CD4-positive, alpha-beta T cell treated with Interleukin-4 for 1 hour (primary cell): ENCODE results near the gene LOXL3.
"Not testable (repeated sequence)": the region's sequence is repeated elsewhere in the genome, so short reads cannot be mapped to it uniquely, and the experiment has no call there.

ENCODE experiments used
- DNase-seq, 2 donors: peaks; one replicate each; pipeline ENCODE4 v3.0.0-alpha.2; 2020 to 2022

The LOXL3 gene

DNA sequence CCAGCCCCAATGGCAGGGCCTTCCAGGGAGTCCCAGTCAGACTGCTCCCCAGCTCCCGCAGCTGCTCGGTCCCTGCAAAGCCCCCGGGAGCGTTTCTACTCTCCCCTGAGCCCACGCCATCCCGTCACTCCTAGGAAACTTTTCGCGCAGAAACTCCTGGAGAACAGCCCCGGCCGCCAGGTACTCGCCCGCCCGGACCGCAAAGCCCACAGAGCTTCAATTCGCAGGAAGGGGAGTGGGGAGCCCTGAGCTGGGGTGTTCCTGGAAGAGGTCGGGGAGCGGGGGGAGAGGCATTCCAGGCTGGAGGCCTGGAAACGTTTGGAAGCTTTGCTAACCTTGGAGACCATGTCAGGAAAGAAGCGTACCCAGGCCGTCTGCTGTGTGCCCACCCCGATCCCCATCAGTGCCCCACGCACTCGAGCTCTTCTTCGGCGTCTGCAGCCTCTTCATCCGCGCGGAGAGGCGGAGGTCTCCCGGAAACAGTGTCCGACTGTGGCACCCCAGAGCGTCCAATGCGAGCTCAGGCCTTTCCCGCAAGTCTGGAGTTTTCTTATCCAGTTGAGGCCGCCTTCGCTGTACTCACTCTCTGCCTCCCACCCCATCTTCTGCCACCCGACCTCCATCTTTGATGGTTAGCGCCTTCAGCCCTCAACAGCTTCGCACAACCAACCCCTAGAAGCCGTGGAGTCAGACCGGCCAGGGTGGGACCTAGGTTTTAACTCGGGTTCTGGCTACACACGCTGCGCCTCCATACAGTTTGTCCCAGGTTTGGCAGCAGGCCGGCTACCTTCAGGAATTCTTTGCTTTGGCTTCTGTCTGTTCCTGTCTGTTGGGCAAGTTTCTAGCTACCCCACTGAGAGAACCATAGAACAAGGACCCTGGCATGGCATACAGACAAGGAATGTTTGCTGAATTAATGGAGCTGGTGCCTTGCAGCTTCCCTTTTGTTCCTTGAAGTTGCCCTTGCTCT, 50.0 kb downstream of the LOXL3 start:
- no peak for DNase-seq

DNA sequence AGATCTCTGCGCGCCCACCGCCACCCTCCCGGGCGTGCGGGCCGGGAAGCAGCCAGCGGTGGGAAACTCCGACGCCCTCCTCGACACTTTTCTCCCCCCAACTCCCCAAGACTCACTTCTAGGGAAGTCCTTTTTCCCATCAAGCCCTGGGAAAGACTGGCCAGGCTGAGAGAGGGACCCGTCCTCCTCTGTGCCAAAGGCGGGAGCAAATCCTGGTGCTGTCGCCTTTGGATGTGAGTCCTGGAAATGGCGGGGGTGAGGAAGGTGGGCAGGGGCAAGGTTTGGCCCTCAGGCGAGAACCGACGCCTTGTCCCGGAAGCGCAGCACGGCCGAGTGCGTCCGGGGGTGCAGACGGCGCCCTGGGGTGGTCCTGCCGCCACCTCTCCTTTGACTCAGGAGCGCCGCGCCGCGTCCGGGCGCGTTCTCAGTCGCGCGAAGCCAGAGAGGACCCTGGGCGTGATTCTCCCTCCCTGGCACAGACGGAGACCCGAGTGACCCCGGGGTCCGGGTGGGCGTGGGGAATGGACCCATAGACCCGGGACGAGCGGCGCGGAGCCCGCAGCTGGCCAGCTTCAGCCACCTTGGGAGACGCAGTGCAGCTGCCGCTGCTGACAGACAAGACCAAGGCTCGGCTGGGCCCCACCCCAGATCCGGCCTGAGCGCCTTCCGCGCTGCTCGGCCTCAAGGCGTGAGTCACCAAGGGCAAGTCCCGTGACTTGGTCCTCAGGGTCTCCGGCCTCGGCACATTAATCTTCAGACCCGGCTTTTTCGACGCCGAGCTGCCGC, 50.8 kb downstream of the LOXL3 start:
- peak; percentile 39 to 76 for DNase-seq

DNA sequence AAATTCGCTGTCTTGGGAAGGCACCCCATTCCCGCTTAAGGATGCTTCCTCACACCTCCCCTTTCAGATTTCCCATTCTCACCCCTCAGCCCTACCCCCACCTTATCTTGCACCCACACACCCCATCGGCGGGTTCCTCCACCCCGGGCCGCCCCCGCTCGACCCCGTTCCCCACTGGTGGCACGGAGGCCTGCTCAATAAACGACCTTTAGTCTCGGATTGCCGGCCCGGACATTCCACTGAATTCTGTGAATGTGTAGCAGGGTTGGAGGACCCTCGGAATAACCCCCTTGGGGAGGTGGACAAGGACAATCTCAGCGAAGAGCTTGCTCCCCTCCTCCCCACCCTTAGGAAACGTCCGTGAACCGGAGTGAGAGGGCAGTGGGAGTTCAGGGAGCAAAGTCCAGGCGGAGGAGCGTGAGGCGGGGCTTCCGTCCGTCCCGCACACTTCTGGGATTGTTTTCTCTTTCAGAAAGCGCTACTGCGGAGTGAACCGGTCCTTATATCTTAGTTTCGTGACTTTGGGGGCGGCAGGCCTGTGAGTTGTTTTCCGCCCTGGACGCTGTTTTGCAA, 51.5 kb downstream of the LOXL3 start:
- no peak for DNase-seq

DNA sequence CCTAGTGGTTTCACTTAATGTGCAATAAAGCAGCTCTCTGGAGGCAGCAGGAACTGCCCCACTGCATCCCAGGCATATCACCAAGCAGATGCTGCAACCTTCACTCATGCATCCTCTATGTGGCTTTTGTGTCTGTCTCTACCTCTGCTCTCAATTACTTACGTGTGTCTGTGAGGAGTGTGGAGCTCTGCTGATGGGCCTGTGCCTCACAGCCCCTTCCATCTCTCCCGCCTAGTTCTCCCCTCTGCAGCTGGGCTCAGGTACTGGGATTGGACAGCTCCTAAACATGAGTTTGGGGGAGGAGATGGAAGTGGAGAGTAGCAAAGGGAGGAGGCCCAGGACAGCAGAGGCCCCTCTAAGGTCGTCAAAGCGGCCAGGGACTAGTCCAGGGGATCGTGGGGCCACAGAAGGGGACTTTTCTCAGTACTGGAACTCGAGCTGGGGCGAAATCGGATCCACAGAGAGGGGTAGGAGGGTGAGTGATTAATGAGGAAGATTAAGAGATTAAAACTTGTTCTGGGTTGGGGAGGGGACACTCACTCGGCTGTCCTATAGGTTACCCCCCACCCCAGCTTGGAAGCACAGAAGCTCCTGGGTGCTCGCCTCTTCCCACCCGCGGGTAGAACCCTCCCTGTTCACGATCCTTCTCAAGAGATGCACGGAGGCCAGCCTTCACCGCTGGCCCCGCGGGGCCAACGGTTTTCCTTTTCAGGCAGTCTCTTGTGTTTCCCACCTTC, 52.2 kb downstream of the LOXL3 start:
- no peak for DNase-seq

DNA sequence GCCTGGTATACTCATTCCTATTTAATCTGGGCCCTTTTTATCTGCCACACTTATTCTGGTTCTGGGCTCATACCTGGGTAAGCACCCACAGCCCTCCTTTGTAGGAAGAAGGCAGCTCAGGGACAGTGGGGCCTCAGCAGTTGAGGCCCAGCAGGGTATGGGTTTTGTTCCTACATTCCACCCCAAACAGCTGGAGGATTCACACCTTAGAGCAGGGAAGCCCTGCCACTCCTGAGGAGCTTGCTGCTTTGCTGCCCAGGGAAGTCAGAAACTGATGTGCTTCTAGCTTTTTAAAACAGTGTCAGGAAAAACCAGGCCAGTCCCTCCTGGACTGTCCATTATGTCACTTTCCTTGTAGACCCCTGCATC, 53.2 kb downstream of the LOXL3 start:
- no peak for DNase-seq

DNA sequence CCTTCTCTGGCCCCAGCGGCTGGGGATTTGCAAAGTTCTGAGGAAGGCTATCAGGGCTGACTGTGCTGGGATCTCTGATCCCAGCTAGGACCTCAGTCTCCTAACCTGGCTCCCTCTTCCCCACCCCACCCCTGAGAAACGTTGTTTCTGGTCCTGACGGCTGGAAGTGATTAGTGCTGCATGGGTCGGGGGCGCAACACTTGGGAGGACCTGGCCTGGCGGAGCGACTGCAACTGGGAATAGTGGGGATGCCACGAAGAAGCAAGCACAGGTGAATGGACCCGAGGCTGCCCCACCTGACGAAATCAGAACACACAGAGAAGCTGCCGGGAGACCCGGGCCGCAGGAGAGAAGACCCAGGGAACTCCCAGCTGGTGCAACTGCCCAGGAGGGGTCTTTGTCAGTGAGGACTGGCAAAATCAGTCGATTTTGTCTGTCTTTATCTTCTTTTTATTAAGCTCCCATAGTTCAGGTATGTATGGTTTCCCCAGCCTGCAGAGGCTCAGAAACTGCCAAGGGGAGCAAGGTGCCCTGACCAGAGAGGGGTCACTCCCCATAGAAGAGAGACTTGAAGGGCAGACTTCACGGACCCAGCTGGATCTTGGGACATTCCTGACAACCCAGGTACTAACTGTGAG, 53.7 kb downstream of the LOXL3 start:
- DNase-seq: no peak

DNA sequence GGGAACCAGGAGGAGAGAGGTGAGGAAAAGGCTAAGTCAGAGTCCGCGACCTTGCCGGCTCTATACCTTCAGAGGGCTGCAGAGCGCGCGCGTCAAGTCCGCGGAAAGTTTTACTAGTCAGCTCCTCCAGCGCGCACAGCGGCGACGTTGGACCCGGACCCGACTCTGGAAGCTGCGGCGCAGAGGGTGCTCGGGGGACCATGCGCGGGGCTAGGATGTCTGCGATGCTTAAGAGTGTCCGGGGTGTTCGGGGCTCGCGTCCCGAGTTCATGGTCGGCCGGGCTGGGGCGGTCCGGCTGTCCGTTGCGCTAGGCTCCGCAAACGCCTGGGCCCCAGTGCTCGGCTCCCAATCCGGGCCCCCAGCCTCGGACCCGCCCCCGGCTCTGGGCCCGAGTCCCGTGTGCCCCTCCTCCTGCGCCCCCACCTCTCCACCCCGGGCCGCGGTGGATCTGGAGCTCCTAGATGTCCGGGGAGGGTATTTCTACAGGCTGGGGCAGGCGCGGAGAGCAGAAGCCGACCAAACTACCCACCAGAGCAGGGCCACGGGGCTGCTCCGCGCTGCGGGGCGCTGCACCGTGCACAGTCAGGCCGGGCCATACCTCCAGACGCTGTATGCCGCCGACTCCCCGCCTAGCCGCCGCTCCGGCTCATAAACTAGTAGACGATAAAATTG, 54.3 kb downstream of the LOXL3 start, which contains the start of gene LBX2:
TSS of gene LBX2 (minus strand) at position 337 of the 673 bp plus-strand sequence. CDS start at position 271, 66 bp downstream.
- no peak for DNase-seq

DNA sequence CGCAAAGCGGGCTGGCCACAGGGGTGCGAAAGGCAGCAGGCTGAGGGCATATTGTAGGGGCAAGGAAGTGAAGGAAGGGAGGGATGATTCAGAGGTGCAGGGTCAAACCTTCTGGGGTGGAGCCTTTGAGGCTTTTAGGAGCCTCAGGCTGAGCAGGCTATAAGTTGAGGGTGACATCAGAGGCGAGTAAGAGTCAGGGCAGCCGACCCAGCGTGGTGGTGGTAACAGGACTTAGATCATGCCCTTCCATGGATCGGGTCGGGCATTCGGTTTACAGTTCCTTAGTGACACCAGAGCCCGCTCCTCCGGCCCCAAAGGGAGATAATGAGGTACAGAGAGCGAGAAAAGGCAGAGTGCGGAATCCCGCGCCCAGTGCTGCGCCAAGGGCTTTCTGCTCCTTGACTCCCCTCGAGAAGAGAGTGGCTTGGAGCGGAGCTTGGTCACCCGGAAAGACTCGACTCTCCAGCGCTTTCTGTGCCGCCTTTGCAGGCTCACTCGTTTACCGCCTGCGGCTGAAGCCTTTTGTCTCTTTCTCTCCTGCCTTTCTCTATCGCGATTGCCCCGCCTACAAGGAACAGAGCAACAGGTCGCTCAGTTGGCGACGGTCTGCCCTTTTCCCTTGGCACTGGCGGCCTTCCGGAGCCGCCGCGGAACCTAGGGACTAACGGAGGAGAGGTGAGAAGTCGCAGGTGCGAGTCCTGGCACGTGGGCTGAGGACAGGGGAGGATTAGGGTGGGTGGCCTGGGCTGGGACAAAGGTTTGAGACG, 55.1 kb downstream of the LOXL3 start:
- DNase-seq: no peak

DNA sequence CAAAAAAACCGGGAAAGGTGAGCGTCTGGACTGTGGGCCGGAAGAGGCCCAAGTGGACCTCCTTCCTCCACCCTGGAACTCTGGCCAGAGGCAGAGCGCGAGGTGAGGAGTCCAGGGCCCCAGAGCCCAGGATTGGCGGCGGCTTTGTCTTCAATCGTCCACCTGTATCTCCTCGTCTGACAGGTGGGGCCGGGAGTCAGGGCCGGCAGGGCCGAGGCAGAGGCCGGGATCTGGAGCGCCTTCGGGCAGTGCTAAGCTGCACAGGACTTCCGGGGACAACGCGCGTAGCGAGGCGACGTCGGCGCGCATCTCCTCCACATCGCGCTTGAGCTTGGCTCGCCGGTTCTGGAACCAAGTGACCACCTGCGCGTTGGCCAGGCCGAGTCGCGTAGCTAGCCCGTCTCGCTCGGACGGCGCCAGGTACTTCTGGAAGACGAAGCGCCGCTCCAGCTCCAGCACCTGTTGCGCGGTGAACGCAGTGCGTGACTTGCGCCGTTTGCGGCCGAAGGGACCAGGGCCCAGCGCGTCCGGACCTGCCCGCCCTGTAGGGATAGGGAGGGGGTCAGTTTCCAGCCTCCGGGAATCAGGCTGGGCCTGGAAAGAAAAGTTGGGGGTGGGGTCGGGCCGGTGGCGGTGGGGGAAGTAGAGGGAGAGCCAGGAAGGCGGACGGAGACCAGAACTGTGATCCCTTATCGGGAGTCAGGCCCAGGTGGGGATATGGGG, 55.8 kb downstream of the LOXL3 start:
- peak in 1 of 2 donors; percentile 23 for DNase-seq

DNA sequence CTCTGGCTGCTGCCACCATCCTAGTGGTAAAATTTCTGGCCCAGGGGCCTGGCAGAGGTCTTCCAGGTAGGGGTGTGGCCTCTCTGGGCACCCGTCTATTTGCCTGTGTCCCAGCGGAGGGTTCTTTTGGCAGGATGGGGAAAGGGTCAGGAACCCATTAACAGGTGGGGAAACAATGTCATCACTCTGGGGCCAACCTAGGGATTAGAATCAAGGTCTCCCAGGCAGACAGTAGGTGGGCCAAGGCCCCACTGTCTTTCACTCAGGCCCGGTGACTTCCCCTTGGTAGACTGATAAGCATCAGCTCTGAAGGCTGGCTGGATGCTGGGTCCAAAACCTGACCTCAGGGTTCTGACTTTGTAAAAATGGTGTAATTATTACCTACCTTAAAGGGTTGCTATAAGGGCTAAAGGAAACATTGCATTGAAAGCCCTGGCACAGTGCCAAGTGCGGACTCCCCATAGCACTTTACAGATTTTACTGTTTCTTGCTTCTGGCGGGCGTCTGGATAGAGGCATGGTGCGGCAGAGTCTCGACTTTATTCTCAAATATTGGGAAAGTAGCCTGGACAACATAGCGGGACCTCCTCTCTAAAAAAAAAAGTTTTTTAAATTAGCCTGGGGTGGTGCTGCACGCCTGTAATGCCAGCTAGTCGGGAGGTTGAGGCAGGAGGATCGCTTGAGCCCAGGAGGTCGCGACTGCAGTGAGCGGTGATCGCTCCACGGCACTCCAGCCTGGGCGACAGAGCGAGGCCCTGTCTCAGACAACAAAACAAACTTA, 56.6 kb downstream of the LOXL3 start:
- DNase-seq: no peak

DNA sequence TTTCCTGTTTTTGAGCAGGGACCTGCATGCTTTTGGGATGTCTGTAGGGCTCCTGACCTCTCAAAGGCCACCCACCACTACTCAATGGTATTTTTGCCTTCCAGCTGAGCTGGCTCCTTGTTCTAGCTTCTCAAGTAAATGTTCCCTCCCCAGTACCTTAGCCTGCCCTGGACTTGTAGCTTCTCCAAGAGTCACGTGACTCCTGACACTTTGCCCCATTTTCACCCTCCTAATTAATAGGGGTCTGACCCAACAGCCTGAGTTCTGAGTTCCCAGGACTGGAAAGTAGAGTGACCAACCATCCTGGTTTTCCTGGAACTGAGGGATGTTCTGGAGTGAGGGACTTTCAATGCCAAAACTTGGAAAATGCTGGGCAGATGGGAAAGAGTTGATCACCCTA, 58.3 kb downstream of the LOXL3 start:
- DNase-seq: no peak

DNA sequence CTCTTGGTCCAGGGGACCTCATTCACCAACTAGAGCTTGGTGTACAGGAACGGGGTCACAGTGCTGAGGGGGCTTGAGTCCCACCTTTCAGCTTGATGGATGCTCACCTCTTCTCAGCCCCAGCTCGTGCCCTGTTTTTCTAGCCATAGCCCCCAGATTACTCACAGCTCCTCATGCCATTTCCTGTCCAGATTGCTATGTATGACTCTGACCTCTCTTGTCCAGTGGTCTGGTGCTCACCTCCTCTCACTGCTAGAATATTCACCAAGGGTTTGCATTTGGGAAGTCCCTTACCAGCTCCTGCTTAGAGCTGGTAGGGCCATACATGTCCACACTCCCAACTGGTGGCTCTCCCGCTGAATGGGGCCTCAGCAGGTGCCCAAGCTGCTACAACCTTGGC, 60.2 kb downstream of the LOXL3 start:
- no peak for DNase-seq

DNA sequence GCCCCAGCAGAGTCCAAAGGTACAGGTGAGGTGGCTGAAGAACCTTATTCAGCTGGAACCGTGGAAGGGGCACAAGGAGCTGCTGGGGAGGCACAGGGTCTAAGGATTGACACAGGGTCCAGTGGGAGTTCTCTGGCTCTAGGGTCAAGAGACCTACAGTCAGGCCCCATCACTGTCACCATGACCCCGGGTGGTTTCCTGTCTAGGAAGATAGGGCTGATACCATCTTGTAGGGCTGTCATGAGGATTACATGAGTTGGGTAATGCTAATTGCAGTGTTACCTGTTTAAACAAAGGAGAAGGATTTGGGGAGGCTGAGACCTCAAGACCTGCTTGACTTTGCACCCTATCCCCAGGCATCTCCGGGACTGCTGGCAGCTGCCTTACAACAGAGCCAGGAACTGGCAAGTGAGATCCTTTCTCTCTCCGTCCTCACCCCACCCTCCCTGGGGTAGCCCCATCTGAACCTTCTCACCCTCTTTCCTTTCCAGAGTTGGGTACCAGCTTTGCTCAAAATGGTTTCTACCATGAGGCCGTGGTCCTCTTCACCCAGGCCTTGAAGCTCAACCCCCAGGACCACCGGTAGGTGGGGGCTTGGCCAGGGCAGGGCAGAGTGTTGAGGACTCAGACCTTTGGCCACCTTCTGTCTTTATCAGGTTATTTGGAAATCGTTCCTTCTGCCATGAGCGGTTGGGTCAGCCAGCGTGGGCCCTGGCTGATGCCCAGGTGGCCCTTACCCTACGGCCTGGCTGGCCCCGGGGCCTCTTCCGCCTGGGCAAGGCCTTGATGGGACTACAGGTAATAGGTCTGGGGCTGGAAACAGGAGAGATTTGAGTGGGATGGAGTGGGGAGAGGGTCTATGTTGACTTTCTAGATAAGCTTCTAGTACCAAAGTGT, 61.8 kb downstream of the LOXL3 start:
- DNase-seq: no peak

DNA sequence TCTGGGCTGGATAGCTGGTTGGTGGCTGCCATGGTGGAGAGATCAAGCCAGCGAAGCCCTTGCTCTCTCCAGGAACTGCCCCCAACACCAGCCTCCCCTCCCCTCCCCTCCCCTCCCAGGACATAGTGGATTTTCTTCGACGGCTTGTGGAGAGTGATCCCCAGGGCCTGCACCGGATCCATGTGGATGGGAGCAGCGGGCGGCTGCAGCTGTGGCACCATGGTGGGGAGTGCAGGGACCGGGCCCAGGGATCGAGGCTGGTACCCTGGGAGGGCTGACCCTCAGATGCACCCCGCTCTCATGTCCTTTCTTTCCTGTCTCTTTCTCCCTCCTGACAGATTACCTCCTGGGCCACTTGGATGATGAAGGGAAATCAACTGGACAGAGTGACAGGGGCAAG, 63.8 kb downstream of the LOXL3 start:
- DNase-seq: no peak

DNA sequence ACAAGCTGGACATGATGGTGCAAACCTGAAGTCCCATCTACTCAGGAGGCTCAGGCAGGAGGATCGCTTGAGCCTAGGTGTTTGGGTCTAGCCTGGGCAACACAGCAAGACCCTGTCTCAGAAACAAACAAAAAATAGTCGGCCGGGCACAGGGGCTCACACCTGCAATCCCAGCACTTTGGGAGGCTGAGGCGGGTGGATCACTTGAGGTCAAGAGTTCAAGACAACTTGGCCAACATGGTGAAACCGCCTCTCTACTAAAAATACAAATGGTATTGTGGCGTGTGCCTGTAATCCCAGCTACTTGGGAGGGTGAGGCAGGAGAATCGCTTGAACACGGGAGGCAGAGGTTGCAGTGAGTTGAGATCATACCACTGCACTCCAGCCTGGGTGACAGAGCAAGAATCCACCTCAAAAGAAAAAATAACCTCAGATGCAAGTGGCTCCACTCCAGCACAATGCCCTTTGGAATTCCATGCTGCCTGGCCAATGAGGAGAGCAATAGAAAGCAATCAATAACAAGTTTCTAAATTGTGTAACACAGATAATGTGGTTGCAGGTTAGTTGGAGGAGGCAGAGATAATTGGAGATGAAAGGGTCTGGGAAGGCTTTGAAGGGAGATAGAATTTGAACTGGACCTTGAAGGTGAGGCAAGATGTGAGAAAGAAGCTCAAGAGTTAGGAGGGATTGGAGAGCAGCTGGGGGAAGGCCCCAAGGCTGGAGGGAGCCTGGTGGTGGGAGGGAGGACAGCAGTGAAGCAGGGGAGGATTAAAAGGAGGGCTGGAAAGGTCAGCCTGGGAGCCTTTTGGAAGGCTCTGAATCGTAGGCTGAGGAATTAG, 64.9 kb downstream of the LOXL3 start:
- DNase-seq: no peak

DNA sequence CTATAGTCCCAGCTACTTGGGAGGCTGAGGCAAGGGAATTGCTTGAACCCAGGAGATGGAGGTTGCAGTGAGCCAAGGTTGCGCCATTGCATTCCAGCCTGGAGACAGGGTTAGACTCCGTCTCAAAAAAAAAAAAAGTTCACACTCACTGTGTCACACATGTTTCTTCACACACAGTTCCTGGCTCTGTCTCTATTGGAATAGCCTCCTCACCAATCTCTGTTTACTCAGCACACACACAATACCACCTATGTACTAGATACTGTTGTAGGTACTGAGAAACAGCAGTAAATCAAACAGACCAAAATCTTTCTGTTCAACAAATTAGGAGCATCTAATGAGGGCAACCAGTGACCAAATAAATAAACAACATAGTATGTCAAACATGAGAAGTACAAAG, 67.6 kb downstream of the LOXL3 start:
- no peak for DNase-seq

DNA sequence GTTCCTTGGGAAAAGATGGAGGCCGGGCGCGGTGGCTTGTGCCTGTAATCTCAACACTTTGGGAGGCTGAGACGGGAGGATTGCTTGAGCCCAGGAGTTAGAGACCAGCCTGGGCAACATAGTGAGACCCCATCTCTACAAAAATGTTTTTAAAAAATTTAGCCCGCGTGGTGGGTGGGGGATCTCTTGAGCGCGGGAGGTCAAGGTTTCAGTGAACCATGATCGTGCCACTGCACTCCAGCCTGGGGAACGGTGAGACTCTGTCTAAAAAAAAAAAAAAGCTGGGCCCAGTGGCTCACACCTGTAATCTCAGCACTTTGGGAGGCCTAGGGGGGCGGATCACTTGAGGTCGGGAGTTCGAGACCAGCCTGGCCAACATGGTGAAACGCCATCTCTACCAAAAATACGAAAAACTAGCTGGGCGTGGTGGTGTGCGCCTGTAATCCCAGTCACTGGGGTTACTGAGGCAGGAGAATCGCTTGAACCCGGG, 70.0 kb downstream of the LOXL3 start:
- not testable (repeated sequence) for DNase-seq
